ENCODE measurements around the gene NAA50.

NAA50 gene

DNA sequence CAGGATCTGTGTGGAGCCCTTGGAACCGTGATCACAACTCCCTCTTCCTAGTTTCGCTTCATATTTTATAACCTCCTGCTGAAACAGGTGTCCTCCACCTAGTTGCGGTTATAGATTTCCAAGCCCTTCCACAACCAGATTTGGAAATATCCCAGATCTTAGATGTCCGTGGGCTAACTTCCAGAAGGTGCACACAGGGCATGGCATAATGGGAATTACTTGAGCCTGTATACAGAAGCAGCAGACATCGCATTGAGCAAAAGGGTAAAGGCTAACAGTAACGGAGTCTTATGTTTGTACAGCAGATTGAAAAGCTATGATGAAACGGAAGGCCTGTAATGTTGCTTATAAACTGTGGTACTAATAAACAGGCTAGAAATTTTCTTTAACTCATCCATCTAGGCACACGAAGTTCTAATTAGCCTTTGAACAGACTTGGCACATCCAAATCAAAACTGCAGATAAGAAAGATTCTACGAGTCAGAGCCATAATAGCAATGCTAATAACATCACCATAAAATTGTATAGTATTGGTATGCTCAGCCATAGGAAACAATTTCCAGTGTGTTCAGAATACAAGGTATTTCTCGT is 48.5 kb downstream of the NAA50 start:
- TF ChIP-seq, protein P1, sequence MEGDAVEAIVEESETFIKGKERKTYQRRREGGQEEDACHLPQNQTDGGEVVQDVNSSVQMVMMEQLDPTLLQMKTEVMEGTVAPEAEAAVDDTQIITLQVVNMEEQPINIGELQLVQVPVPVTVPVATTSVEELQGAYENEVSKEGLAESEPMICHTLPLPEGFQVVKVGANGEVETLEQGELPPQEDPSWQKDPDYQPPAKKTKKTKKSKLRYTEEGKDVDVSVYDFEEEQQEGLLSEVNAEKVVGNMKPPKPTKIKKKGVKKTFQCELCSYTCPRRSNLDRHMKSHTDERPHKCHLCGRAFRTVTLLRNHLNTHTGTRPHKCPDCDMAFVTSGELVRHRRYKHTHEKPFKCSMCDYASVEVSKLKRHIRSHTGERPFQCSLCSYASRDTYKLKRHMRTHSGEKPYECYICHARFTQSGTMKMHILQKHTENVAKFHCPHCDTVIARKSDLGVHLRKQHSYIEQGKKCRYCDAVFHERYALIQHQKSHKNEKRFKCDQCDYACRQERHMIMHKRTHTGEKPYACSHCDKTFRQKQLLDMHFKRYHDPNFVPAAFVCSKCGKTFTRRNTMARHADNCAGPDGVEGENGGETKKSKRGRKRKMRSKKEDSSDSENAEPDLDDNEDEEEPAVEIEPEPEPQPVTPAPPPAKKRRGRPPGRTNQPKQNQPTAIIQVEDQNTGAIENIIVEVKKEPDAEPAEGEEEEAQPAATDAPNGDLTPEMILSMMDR (IDR thresholded peaks at IDR 0.05), result no peak

DNA sequence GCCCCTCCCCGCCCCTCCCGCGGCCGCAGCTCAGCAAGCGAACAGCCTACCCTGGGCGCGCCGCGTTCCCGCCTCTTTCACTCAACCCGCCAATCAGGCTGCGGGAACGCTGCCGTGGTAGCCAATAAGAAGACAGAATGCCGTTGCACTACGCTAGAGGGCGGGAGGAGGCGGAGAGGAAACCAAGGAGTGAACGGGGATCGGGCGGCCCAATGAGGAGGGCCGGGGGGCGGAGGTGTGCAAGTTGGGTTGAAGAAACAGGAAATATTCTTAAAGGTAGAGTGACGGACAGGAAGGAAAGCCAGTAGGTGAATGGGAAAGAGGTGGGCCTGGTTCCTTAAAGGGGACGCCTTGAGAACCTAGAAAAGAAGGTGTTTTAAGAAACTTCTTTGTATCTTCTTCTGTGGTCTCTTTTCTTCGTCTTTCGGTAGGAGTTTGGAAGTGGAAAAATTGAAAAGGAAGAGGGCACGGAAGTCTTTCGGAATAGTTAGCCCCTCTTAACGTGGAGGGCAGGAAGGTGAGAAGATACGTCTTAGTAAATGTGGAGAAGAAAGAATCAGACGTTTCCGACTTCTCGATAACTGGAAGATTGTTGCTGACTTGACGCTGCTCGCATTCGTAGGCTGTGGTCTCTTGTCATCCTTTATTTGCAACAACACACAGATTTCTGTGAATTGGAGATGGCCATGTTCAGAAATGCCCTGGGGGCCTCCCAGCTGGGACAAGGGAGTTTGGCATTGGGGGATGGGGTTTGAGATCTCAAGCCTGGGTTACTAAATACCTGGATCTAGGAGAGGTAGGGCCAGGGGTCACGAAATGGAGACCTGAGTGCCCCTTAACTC is 49.2 kb downstream of the NAA50 start:
- TF ChIP-seq, protein P1 (IDR thresholded peaks at IDR 0.05), result no peak

DNA sequence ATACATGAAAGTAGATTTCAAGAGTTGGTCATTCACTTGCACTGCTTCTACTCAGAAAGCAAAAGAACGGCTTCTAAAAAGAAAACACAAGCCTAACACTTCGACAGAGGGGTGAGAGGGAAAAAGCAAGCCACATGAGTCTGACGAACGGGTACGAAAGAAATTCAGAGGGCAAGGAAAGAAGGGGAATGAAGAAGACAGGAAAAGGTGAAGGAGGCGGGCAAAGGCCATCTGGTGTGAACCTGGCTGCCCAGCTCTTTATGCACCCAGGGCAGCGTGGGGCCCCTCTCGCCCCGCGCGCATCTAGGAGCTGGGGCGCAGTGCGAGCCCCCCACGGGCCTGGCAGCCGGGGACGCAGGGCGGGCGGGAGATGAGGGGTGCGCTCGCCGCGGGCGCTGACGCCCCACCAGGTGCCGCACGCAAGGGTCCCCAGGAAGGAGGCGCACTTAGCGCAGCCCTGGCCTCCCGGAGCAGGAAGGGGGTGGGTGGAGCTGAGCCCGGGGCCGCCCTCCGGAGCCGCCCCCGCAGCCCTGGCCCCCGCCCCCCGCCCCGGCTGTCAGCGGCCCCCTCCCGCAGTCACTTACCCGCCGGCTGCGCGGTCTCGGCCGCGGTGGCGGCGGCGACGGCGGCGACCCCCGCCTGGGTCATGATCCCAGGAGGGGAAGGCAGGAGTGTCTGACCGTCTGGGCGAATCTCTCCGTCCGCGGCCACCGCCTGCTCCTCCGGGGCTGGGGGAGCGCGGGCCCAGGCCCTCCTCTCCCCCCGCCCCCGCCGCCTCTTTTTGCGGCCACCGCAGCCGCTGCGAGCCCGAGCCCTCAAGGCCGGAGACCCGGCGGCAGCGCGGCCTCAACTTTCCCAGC is 50.0 kb downstream of the NAA50 start, which contains the start of gene USF3:
USF3 (minus strand) TSS at position 857 of the 860 bp plus-strand sequence. CDS start 21,764 bp downstream, outside the sequence.
- TF ChIP-seq, protein P1 (IDR thresholded peaks at IDR 0.05), result no peak

DNA sequence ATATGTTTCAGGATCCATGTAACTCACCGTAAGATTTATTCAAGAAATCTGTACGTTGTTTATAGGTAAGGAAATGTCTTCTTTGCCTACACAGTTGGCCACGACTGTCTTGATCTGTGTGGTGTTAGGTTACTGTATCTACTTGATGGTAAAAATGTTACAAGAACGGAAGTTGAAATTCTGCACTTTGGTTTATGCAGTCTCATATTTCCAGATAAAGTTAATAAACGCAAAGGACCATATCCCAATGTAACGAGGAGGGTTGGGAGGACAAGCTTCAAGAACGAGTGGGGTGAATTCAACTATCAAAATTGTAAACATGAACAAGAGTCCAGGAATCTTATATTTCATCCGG is 50.6 kb downstream of the NAA50 start:
- TF ChIP-seq, protein P1 (IDR thresholded peaks at IDR 0.05), result no peak

DNA sequence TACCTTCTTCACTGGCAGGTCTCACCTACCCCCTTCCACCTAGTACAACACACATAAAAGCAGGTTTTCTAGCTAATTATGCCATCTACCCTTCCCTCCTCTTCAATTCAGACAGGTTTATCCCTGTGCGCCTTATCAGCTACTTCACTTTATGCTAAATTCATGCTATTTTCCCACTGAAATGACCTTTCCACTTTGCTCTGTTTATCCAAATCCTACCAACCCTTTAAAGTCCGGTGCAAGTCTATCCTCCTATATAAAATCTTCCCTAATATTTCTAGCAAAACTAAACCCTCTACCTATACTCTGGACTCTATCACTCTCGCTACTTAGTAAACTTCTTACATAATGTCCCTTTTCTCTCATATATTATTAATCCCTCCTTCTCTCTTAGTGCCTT is 55.6 kb downstream of the NAA50 start:
- TF ChIP-seq, protein P1 (IDR thresholded peaks at IDR 0.05), result no peak

DNA sequence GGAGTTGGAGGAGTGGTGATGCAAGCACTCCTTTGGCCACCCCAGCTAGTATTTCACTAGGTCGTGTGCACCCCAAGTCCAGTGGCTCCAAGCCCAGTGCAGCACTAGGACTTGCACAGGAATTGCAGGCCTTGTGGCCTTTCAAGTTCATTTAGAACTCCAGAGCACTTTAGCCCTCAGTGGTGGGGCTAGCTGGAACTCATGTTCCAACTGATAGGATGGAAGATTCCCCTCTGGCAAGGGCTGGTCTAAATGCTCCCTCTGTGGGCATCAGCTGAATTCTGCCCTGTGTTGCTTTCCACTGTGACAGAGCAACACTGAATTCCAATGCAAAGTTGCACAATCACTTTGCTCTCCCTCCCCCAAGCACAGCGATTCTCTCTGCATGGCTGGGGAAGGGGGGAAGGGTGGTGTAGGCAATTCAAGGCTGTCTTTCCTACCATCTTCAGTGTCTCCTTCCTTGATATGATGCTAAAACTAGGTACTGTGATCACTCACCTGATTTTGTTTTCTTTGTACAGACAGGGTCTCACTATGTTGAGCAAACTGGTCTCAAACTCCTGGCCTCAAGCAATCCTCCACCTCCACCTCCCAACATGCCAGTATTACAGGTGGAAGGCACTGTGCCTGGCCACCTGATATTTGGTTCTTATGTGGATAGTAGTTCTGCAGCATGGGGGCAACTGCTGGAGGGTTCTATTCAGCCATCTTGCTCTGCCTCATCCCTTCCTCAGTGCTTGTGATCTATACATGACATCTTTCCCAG is 59.9 kb downstream of the NAA50 start:
- TF ChIP-seq, protein P1 (IDR thresholded peaks at IDR 0.05), result no peak

DNA sequence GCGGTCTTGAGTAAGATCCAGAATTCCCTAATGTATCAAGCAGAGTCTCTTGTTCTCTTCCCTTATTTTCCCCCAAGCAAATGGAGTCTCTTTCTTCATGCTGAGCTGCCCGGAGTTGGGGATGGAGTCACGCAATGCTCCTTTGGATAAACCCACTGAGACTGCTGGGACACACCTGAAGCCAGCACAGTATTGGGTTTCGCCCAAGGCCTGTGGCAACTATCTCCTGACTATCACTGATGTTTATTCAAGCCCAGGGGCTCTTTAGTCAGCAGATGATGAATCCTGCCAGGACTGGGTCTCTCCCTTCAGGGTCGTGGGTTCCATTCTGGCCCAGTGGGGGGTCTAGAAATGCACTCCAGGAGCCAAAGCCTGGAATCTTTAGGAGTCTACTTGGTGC is 60.9 kb downstream of the NAA50 start:
- TF ChIP-seq, protein P1 (IDR thresholded peaks at IDR 0.05), result no peak

Data from LNCAP (cell line).